Adrenal gland (tissue), 12 donors: ENCODE measurements around the gene DPH1. TPM values are rescaled to one million over a fixed set of nuclear protein-coding genes. Genes with fewer than 3 reads are reported as not detected.

Experiments used
- DNase-seq, 7 donors: peaks; one replicate each; pipeline ENCODE4 v3.0.0-alpha.2; 2019 to 2020
- H3K27ac ChIP-seq, 5 donors: fragments of 200-600 bp; sonication (generic) in 4 of 5; 1 replicate in 3 of 5; 2 replicates in 2 of 5; pipeline versions ENCODE4 v1.5.1 to v1.8.0; 2016 to 2020; ENCODE audit warnings: mild to moderate bottlenecking in 1 of 5
- H3K27me3 ChIP-seq: fragments of 200-600 bp; 2 replicates; pipeline ENCODE4 v1.8.0; 2021
- H3K36me3 ChIP-seq, 2 donors: fragments of 200-600 bp; replicated peaks in 1 of 2; 1 replicate in 1 of 2; 2 replicates in 1 of 2; pipeline versions ENCODE4 v1.5.1 to v1.8.0; 2018 to 2022
- H3K4me1 ChIP-seq, 2 donors: fragments of 200-600 bp; replicated peaks in 1 of 2; 1 replicate in 1 of 2; 2 replicates in 1 of 2; pipeline versions ENCODE4 v1.5.1 to v1.8.0; 2018 to 2021
- H3K4me3 ChIP-seq, 4 donors: fragments of 200-600 bp; sonication (generic) in 3 of 4; one replicate each; pipeline ENCODE4 v1.5.1; 2016 to 2018
- H3K9me3 ChIP-seq, 3 donors: fragments of 200-600 bp; sonication (generic) in 1 of 3; replicated peaks in 1 of 3; 1 replicate in 2 of 3; 2 replicates in 1 of 3; pipeline versions ENCODE4 v1.5.1 to v1.8.0; 2016 to 2021
- CTCF ChIP-seq, 6 experiments: fragments of 450-650 bp in 4 of 6; fragments of 200-600 bp in 2 of 6; sonication (generic) in 1 of 6; IDR thresholded peaks; 1 replicate in 5 of 6; 2 replicates in 1 of 6; pipeline versions ENCODE4 v1.5.1 to v1.8.0; 2016 to 2021; ENCODE audit warnings: antibody characterized with exemption in 6 of 6, mild to moderate bottlenecking in 2 of 6, moderate library complexity in 1 of 6
- POLR2A ChIP-seq, 2 donors: fragments of 450-650 bp; IDR thresholded peaks; one replicate each; pipeline ENCODE4 v1.6.1; 2017; ENCODE audit warnings: antibody characterized with exemption in 2 of 2, mild to moderate bottlenecking in 2 of 2, moderate library complexity in 1 of 2
- WGBS, 4 donors: extraction: QIAGEN DNeasy Blood & Tissue Kit in 2 of 4; methylation state at CpG; one replicate each; pipeline versions ENCODE4 v1.1.5 to v1.1.7; 2013 to 2017; 5-methylcytosine and 5-hydroxymethylcytosine counted together
- intact Hi-C, 2 donors: fragments of 100-400 bp; cut with DNase I; formaldehyde crosslinking; loops; one replicate each; pipeline versions ENCODE4 v1.14.1 to v1.15.0; 2022 to 2023
- microRNA counts, 2 donors: library from miRNA; unstranded; fragments of <30 nt; microRNA quantifications; one replicate each; lab custom pipeline; 2016
- microRNA-seq, 3 donors: library from miRNA; unstranded; fragments of <30 nt; microRNA quantifications; one replicate each; pipeline ENCODE4, GENCODE V29; 2017 to 2020
- polyA plus RNA-seq, 3 donors: library from polyadenylated mRNA; stranded (reverse); fragments of 200-250 nt in 2 of 3; fragments of 350-450 nt in 1 of 3; fragmentation: Illumina TruSeq in 1 of 3; extraction: RNeasy Lipid Tissue Mini Kit (QIAGEN cat#74804) in 1 of 3; gene quantifications; one replicate each; pipeline ENCODE4 v1.2.3, GENCODE V29; 2013 to 2014
- small RNA-seq, 2 donors: library from RNA; depleted of rRNA; stranded (forward); fragments of <200 nt; gene quantifications; one replicate each; pipeline ENCODE3, GENCODE V24; 2016
- total RNA-seq, 9 donors: library from RNA; depleted of rRNA in 4 of 9; stranded (reverse); fragments of >200 nt in 4 of 9; fragments of 120-200 nt in 1 of 9; fragmentation: NEBNext Ultra II Directional in 1 of 9; extraction: Animal tissue kit (Norgen Biotek cat#: 25700) in 1 of 9; gene quantifications; one replicate each; pipeline versions ENCODE4 v1.1.0 to v1.2.4, GENCODE V29; 2013 to 2023
- donor health status: healthy with polysubstance abuse.
- donor health status: Bipolar disorder and iron deficiency.
- donor health status: DM: yes; HTN: yes; CAD: no.
- donor health status: DM: no; HTN: no; CAD: no.
- donor health status: DM: no; HTN: no; CAD: no.
- donor health status: DM: yes; HTN: yes; CAD: no.

DPH1 gene
- total and polyA plus RNA-seq, 12 donors = 29.3 to 100 (median 57.7) TPM

GRCh38 chr17:2090804-2091534, 61.0 kb downstream of the DPH1 start:
- H3K4me3 ChIP-seq = no peak overlapping the region
- intact Hi-C loops = no loop called here

GRCh38 chr17:2092253-2092652, 62.3 kb downstream of the DPH1 start:
- TF ChIP-seq CTCF (IDR thresholded peaks at IDR 0.05) (no peak), POLR2A (IDR thresholded peaks at IDR 0.05) (no peak)
- H3K36me3 ChIP-seq = no peaks in the 10 kb centered on the region
- H3K4me3 ChIP-seq = no peak overlapping the region
- intact Hi-C loops = no loop called here
- no peaks in the 10 kb centered on the region for H3K9me3 ChIP-seq
- peaks cover 6 to 34% of the 10 kb centered on the region in 2 donors for H3K4me1 ChIP-seq
- peak overlapping the region in 1 of 5 donors; percentile 16 for H3K27ac ChIP-seq
- no peaks in the 10 kb centered on the region for H3K27me3 ChIP-seq
- 92 to 95% (median 93%) methylated on average over 3 to 4 of the region's 4 CpGs for WGBS, 4 donors
- no peak for DNase-seq

More at GRCh38 chr17:2090804-2091534, 61.0 kb downstream of the DPH1 start:
- H3K27ac ChIP-seq = peak overlapping the region in 3 of 5 donors; percentile 40 to 97 (median 85)
- DNase-seq = peak in 5 of 7 donors; percentile 45 to 81 (median 64)
- H3K27me3 ChIP-seq = no peaks in the 10 kb centered on the region
- H3K4me1 ChIP-seq = peaks cover 11 to 47% of the 10 kb centered on the region in 2 donors
- no peaks in the 10 kb centered on the region for H3K9me3 ChIP-seq
- WGBS, 4 donors = 52 to 62% (median 57%) methylated on average over 2 of the region's 2 CpGs
- TF ChIP-seq CTCF (IDR thresholded peaks at IDR 0.05) = peak in 4 of 6 experiments; percentile 15 to 46 (median 36)
- TF ChIP-seq POLR2A (IDR thresholded peaks at IDR 0.05) = no peak
- H3K36me3 ChIP-seq = no peaks in the 10 kb centered on the region

- H3K9me3 ChIP-seq = no peaks in the 10 kb centered on the region
- TF ChIP-seq CTCF (IDR thresholded peaks at IDR 0.05) = no peak
- TF ChIP-seq POLR2A (IDR thresholded peaks at IDR 0.05) = no peak
- H3K27ac ChIP-seq = no peak overlapping the region
- H3K4me3 ChIP-seq = no peak overlapping the region
- 79 to 81% (median 80%) methylated on average over 5 of the region's 5 CpGs for WGBS, 4 donors
- no peaks in the 10 kb centered on the region for H3K36me3 ChIP-seq
- H3K4me1 ChIP-seq = peaks cover 4 to 23% of the 10 kb centered on the region in 2 donors
- intact Hi-C loops = no loop called here
- no peaks in the 10 kb centered on the region for H3K27me3 ChIP-seq
- no peak for DNase-seq
Measured at GRCh38 chr17:2093349-2093748, 63.4 kb downstream of the DPH1 start.

MicroRNAs within 50 kb of the gene (microRNA counts, 767-probe panel; counts per million panel counts)
- microRNA hsa-miR-132-3p (lab: Ali Mortazavi, UCI) (5,326 to 6,815 counts per million in 2 donors), microRNA hsa-miR-212-3p (lab: Ali Mortazavi, UCI) (0 counts per million in 2 donors)

Small RNAs within 50 kb of the gene (microRNA-seq; reads per million reads assigned to microRNA genes)
- gene MIR132 = 1,632 to 3,669 (median 2,669) reads per million in 3 donors
- gene MIR212 = 85.1 to 129 (median 110) reads per million in 3 donors

Small RNAs within 50 kb of the gene (small RNA-seq; reads per million reads assigned to genes)
- gene AC090617.9 (0 reads per million in 2 donors), gene MIR132 (17.1 to 24.4 reads per million in 2 donors), gene MIR212 (12.0 to 21.9 reads per million in 2 donors), gene OVCA2 (0 reads per million in 2 donors)

Other genes with a start within 250 kb of the DPH1 start
- gene SMYD4, start 200.3 kb upstream of the DPH1 start, total RNA-seq = 10 to 100 TPM; 10.2 to 20.2 (median 16.2) TPM
- gene SMYD4, start 200.3 kb upstream of the DPH1 start, polyA plus RNA-seq = 10 to 100 TPM in 1 of 3 donors, 1 to 10 TPM in 2; 5.1 to 17.9 (median 8.4) TPM
- 100 to 1,000 TPM in 1 of 9 donors, 10 to 100 TPM in 8; 19.3 to 109 (median 23.5) TPM for gene RPA1, start 200.1 kb upstream of the DPH1 start, total RNA-seq
- 10 to 100 TPM; 12.9 to 32.8 (median 14.8) TPM for gene RPA1, start 200.1 kb upstream of the DPH1 start, polyA plus RNA-seq
- gene RTN4RL1, start 4.8 kb upstream of the DPH1 start, total RNA-seq = 1 to 10 TPM; 1.3 to 9.4 (median 7.5) TPM
- 1 to 10 TPM; 1.8 to 2.4 (median 1.9) TPM for gene RTN4RL1, start 4.8 kb upstream of the DPH1 start, polyA plus RNA-seq
- gene OVCA2, start 11.9 kb downstream of the DPH1 start, total RNA-seq = 10 to 100 TPM; 37.2 to 75.9 (median 60.2) TPM
- 100 to 1,000 TPM in 2 of 3 donors, 10 to 100 TPM in 1; 57.5 to 155 (median 102) TPM for gene OVCA2, start 11.9 kb downstream of the DPH1 start, polyA plus RNA-seq
- gene HIC1, start 24.9 kb downstream of the DPH1 start, total RNA-seq = 10 to 100 TPM in 7 of 9 donors, 1 to 10 TPM in 2; 4.3 to 61.8 (median 30.6) TPM
- gene HIC1, start 24.9 kb downstream of the DPH1 start, polyA plus RNA-seq = 10 to 100 TPM in 1 of 3 donors, 1 to 10 TPM in 1, under 1 TPM in 1; 0.92 to 16.7 (median 7.7) TPM